Fibroblast of mammary gland (primary cell): ENCODE data around the gene ZBED1.
"Not testable (repeated sequence)": the region's sequence is repeated elsewhere in the genome, so short reads cannot be mapped to it uniquely, and the experiment has no call there.

Source experiments
- DNase-seq: peaks from one replicate; pipeline ENCODE4 v3.0.0-alpha.2; 2010; ENCODE audit warnings: low read depth
- H3K4me3 ChIP-seq: 2 replicates; pipeline ENCODE4 v1.5.1; 2011; ENCODE audit warnings: low read depth, mild to moderate bottlenecking, low read length, moderate library complexity; ENCODE audit not compliant: control insufficient read depth
- CTCF ChIP-seq: conservative IDR thresholded peaks from 2 replicates; pipeline ENCODE4 v1.5.1; 2011; ENCODE audit warnings: low read depth, low read length, inconsistent platforms; ENCODE audit not compliant: control insufficient read depth, insufficient read depth

ZBED1 gene

GRCh38 chrX:2457289-2458133 lies 43.3 kb downstream of the ZBED1 start:
- no peak for DNase-seq
- no peak for TF ChIP-seq CTCF
- no peak overlapping the region for H3K4me3 ChIP-seq

GRCh38 chrX:2456091-2456490 lies 44.7 kb downstream of the ZBED1 start:
- not testable (repeated sequence) for DNase-seq

GRCh38 chrX:2454620-2455019 lies 46.2 kb downstream of the ZBED1 start:
- not testable (repeated sequence) for H3K4me3 ChIP-seq, DNase-seq

More at GRCh38 chrX:2456091-2456490, 44.7 kb downstream of the ZBED1 start:
- H3K4me3 ChIP-seq: not testable (repeated sequence)

- TF ChIP-seq CTCF: no peak
- H3K4me3 ChIP-seq: no peak overlapping the region
Measured at GRCh38 chrX:2452799-2453198, 48.0 kb downstream of the ZBED1 start.

GRCh38 chrX:2452317-2452784 lies 48.4 kb downstream of the ZBED1 start:
- no peak for TF ChIP-seq CTCF
- no peak overlapping the region for H3K4me3 ChIP-seq
- DNase-seq: no peak

More at GRCh38 chrX:2452799-2453198, 48.0 kb downstream of the ZBED1 start:
- no peak for DNase-seq

GRCh38 chrX:2451501-2452316 lies 49.1 kb downstream of the ZBED1 start:
- DNase-seq: peak; percentile 19
- no peak for TF ChIP-seq CTCF
- H3K4me3 ChIP-seq: no peak overlapping the region

GRCh38 chrX:2450681-2451080 lies 50.1 kb downstream of the ZBED1 start:
- TF ChIP-seq CTCF: no peak
- H3K4me3 ChIP-seq: no peak overlapping the region
- DNase-seq: no peak
